CD14-positive monocyte (primary cell): ENCODE results near the gene FBXW7. TPM values are rescaled to one million over a fixed set of nuclear protein-coding genes. Genes with fewer than 3 reads are reported as not detected.

ENCODE experiments used
- DNase-seq, 3 donors: peaks; one replicate each; pipeline ENCODE4 v3.0.0-alpha.2; 2011 to 2022
- H2AFZ ChIP-seq: 2 replicates; pipeline ENCODE4 v1.6.0; 2012; ENCODE audit warnings: mild to moderate bottlenecking, low read depth, low read length, inconsistent platforms; ENCODE audit not compliant: insufficient read depth, poor library complexity, severe bottlenecking
- H3K27ac ChIP-seq, 2 donors: 1 replicate in 1 of 2; 2 replicates in 1 of 2; pipeline ENCODE4 v1.5.1; 2012 to 2013; ENCODE audit warnings: low read length in 2 of 2, control low read depth in 1 of 2, inconsistent platforms in 1 of 2, low read depth in 1 of 2, mild to moderate bottlenecking in 1 of 2
- H3K27me3 ChIP-seq, 2 donors: one replicate each; pipeline versions ENCODE4 v1.6.0 to v1.6.1; 2011 to 2013; ENCODE audit warnings: low read length in 2 of 2; ENCODE audit not compliant: control insufficient read depth in 2 of 2, insufficient read depth in 2 of 2
- H3K36me3 ChIP-seq, 2 donors: replicated peaks in 1 of 2; 1 replicate in 1 of 2; 2 replicates in 1 of 2; pipeline versions ENCODE4 v1.5.1 to v1.6.1; 2012 to 2013; ENCODE audit warnings: low read length in 2 of 2, control low read depth in 1 of 2, inconsistent platforms in 1 of 2, mild to moderate bottlenecking in 1 of 2; ENCODE audit not compliant: insufficient read depth in 2 of 2, control insufficient read depth in 1 of 2
- H3K4me1 ChIP-seq, 2 donors: 1 replicate in 1 of 2; 2 replicates in 1 of 2; pipeline versions ENCODE4 v1.5.1 to v1.6.1; 2012 to 2013; ENCODE audit warnings: low read length in 2 of 2, control low read depth in 1 of 2, inconsistent platforms in 1 of 2, mild to moderate bottlenecking in 1 of 2, moderate library complexity in 1 of 2; ENCODE audit not compliant: insufficient read depth in 2 of 2, control insufficient read depth in 1 of 2
- H3K4me2 ChIP-seq: replicated peaks from 2 replicates; pipeline ENCODE3; 2012; ENCODE audit warnings: low read length, moderate library complexity, mild to moderate bottlenecking; ENCODE audit not compliant: poor library complexity, severe bottlenecking; ENCODE audit errors: extremely low read depth
- H3K4me3 ChIP-seq, 3 experiments: fragments of 200-600 bp in 1 of 3; sonication (generic) in 1 of 3; replicated peaks in 1 of 3; 1 replicate in 2 of 3; 2 replicates in 1 of 3; pipeline ENCODE4 v1.5.1; 2011 to 2013; ENCODE audit warnings: low read length in 3 of 3, mild to moderate bottlenecking in 3 of 3, control low read depth in 2 of 3, low read depth in 2 of 3, inconsistent platforms in 1 of 3, moderate library complexity in 1 of 3
- H3K79me2 ChIP-seq: 2 replicates; pipeline ENCODE4 v1.6.0; 2012; ENCODE audit warnings: mild to moderate bottlenecking, control low read depth, inconsistent platforms, low read length, moderate library complexity; ENCODE audit not compliant: insufficient read depth
- H3K9ac ChIP-seq: 2 replicates; pipeline ENCODE4 v1.6.0; 2017; ENCODE audit warnings: low read length, mild to moderate bottlenecking; ENCODE audit not compliant: insufficient read depth, poor library complexity, severe bottlenecking
- H3K9me3 ChIP-seq, 2 donors: replicated peaks in 1 of 2; 1 replicate in 1 of 2; 2 replicates in 1 of 2; pipeline versions ENCODE4 v1.5.1 to v1.6.1; 2012 to 2013; ENCODE audit warnings: low read length in 2 of 2, control low read depth in 1 of 2; ENCODE audit not compliant: control insufficient read depth in 1 of 2, insufficient read depth in 1 of 2
- H4K20me1 ChIP-seq: 2 replicates; pipeline ENCODE4 v1.6.0; 2012; ENCODE audit warnings: mild to moderate bottlenecking, low read length, control low read depth, moderate library complexity; ENCODE audit not compliant: insufficient read depth
- H3K27ac Mint-ChIP-seq, 7 donors: one replicate each; pipeline ENCODE4 v1.8.0; 2020; ENCODE audit warnings: mild to moderate bottlenecking in 7 of 7, mixed read lengths in 7 of 7, moderate library complexity in 6 of 7, inconsistent platforms in 2 of 7
- H3K27me3 Mint-ChIP-seq, 3 donors: one replicate each; pipeline ENCODE4 v1.8.0; 2021 to 2022; ENCODE audit warnings: low read depth in 3 of 3, mild to moderate bottlenecking in 3 of 3, mixed read lengths in 3 of 3, moderate library complexity in 3 of 3, inconsistent platforms in 1 of 3
- H3K36me3 Mint-ChIP-seq, 2 donors: one replicate each; pipeline ENCODE4 v1.8.0; 2020; ENCODE audit warnings: mixed read lengths in 2 of 2, inconsistent platforms in 1 of 2, mild to moderate bottlenecking in 1 of 2
- H3K4me1 Mint-ChIP-seq: one replicate; pipeline ENCODE4 v1.8.0; 2020; ENCODE audit warnings: mild to moderate bottlenecking, mixed read lengths
- H3K4me3 Mint-ChIP-seq, 2 donors: one replicate each; pipeline ENCODE4 v1.8.0; 2020; ENCODE audit warnings: mild to moderate bottlenecking in 2 of 2, mixed read lengths in 2 of 2, moderate library complexity in 1 of 2
- H3K9me3 Mint-ChIP-seq, 7 donors: one replicate each; pipeline ENCODE4 v1.8.0; 2020 to 2022; ENCODE audit warnings: mixed read lengths in 7 of 7, mild to moderate bottlenecking in 6 of 7, moderate library complexity in 6 of 7, inconsistent platforms in 2 of 7
- CTCF ChIP-seq: fragments of 200-600 bp; IDR thresholded peaks from one replicate; pipeline ENCODE4 v1.8.0; 2022; ENCODE audit warnings: antibody characterized with exemption, mild to moderate bottlenecking
- WGBS: methylation state at CpG from one replicate; pipeline ENCODE4 v1.1.5; 2013; ENCODE audit warnings: missing lambda C conversion rate; ENCODE audit not compliant: insufficient coverage; 5-methylcytosine and 5-hydroxymethylcytosine counted together
- intact Hi-C, 2 donors: fragments of 100-400 bp; cut with micrococcal nuclease; formaldehyde crosslinking; loops; one replicate each; pipeline versions ENCODE4 v1.15.0 to v1.15.1; 2023
- polyA plus RNA-seq, 3 donors: library from polyadenylated mRNA; depleted of rRNA in 1 of 3; unstranded in 2 of 3; stranded (reverse) in 1 of 3; fragments of 300-500 nt in 2 of 3; fragments of >200 nt in 1 of 3; fragmentation: Illumina TruSeq in 2 of 3; gene quantifications; 1 replicate in 2 of 3; 2 replicates in 1 of 3; pipeline ENCODE4 v1.2.3, GENCODE V29; 2012 to 2021

Gene FBXW7
- polyA plus RNA-seq, 3 donors, result 25.1 to 44.9 (median 35.6) TPM

GRCh38 chr4:152500275-152500674 lies 35.6 kb downstream of the FBXW7 start:
- H3K27ac Mint-ChIP-seq, result no peak overlapping the region

GRCh38 chr4:152499344-152499743 lies 36.5 kb downstream of the FBXW7 start:
- DNase-seq, result no peak
- TF ChIP-seq CTCF, result no peak
- Histone ChIP-seq H2AFZ (no peak overlapping the region), H3K36me3 (no peaks in the 10 kb centered on the region), H3K27me3 (no peaks in the 10 kb centered on the region), H3K79me2 (peaks cover 87% of the 10 kb centered on the region), H3K4me3 (no peak overlapping the region), H3K9me3 (no peaks in the 10 kb centered on the region), H4K20me1 (peaks cover 68% of the 10 kb centered on the region), H3K4me1 (peaks cover 5 to 13% of the 10 kb centered on the region in 2 donors), H3K4me2 (no peak overlapping the region), H3K9ac (no peak overlapping the region), H3K27ac (no peak overlapping the region)
- peaks cover 27% of the 10 kb centered on the region for H3K4me1 Mint-ChIP-seq
- intact Hi-C loops, result no loop called here
- no peak overlapping the region for H3K4me3 Mint-ChIP-seq
- H3K9me3 Mint-ChIP-seq, result peaks cover 0 to 3% (median 0%) of the 10 kb centered on the region in 7 donors
- peaks cover 2 to 4% of the 10 kb centered on the region in 2 donors for H3K36me3 Mint-ChIP-seq
- WGBS, result 20% methylated on average over 1 of the region's 2 CpGs
- no peak overlapping the region for H3K27ac Mint-ChIP-seq
- H3K27me3 Mint-ChIP-seq, result no peaks in the 10 kb centered on the region

More at GRCh38 chr4:152500275-152500674, 35.6 kb downstream of the FBXW7 start:
- Mint-ChIP-seq H3K4me3 (no peak overlapping the region), H3K36me3 (peaks cover 0 to 3% of the 10 kb centered on the region in 2 donors), H3K9me3 (peaks cover 0 to 3% (median 0%) of the 10 kb centered on the region in 7 donors), H3K27me3 (no peaks in the 10 kb centered on the region), H3K4me1 (peaks cover 27% of the 10 kb centered on the region)
- no peak overlapping the region for H3K27ac ChIP-seq
- no peaks in the 10 kb centered on the region for H3K36me3 ChIP-seq
- intact Hi-C loops, result loop anchor here (5.0 to 10.0 kb wide), 2 partner anchors 145 to 232 kb away; no protein-coding TSS in a partner anchor
- peaks cover 65% of the 10 kb centered on the region for H4K20me1 ChIP-seq
- no peak overlapping the region for H3K4me2 ChIP-seq
- H3K9ac ChIP-seq, result no peak overlapping the region
- peaks cover 89% of the 10 kb centered on the region for H3K79me2 ChIP-seq
- H2AFZ ChIP-seq, result no peak overlapping the region
- no peak for TF ChIP-seq CTCF
- DNase-seq, result no peak
- H3K4me1 ChIP-seq, result peaks cover 5 to 13% of the 10 kb centered on the region in 2 donors
- H3K9me3 ChIP-seq, result no peaks in the 10 kb centered on the region
- no peak overlapping the region for H3K4me3 ChIP-seq
- 86% methylated on average over 1 of the region's 2 CpGs for WGBS
- H3K27me3 ChIP-seq, result no peaks in the 10 kb centered on the region
